ENCODE data around the gene IL1F10. TPM values are rescaled to one million over a fixed set of nuclear protein-coding genes. Genes with fewer than 3 reads are reported as not detected.

IL1F10 gene
- total and polyA plus RNA-seq, 12 donors = not detected

DNA sequence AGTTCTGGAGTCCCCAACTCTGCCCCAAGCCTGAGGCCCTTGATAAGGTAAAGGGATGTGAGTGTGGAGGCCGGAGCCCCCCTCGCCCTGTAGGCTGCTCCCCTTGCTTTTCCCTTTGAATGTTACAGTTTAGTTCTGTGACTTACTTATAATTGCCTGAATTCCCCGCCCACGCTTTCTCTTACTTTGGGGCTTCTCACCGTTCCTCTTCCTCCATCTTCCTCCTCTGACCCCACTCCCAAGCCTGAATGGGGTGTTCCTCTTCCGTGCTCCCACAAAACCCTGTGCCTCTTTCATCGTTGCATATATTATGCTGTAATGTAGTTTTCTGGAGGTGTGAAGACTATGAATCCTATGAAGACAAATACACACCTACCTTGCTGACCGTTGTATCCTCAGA lies 44.7 kb downstream of the IL1F10 start:
- H3K9me3 ChIP-seq = no peaks in the 10 kb centered on the region
- 85 to 86% methylated on average over 8 of the region's 8 CpGs for WGBS, 2 donors
- intact Hi-C loops (cut with DNase I) = no loop called here
- peaks cover 0 to 35% (median 0%) of the 10 kb centered on the region in 9 donors for H3K4me1 ChIP-seq
- H3K36me3 ChIP-seq = no peaks in the 10 kb centered on the region
- DNase-seq (no peak), ATAC-seq (no peak)
- H3K27me3 ChIP-seq = peaks cover 0 to 27% (median 17%) of the 10 kb centered on the region in 7 donors
- no peak overlapping the region for H3K4me3 ChIP-seq
- TF ChIP-seq, protein P1, sequence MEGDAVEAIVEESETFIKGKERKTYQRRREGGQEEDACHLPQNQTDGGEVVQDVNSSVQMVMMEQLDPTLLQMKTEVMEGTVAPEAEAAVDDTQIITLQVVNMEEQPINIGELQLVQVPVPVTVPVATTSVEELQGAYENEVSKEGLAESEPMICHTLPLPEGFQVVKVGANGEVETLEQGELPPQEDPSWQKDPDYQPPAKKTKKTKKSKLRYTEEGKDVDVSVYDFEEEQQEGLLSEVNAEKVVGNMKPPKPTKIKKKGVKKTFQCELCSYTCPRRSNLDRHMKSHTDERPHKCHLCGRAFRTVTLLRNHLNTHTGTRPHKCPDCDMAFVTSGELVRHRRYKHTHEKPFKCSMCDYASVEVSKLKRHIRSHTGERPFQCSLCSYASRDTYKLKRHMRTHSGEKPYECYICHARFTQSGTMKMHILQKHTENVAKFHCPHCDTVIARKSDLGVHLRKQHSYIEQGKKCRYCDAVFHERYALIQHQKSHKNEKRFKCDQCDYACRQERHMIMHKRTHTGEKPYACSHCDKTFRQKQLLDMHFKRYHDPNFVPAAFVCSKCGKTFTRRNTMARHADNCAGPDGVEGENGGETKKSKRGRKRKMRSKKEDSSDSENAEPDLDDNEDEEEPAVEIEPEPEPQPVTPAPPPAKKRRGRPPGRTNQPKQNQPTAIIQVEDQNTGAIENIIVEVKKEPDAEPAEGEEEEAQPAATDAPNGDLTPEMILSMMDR (IDR thresholded peaks at IDR 0.05) = no peak
- no peak overlapping the region for H3K27ac ChIP-seq

DNA sequence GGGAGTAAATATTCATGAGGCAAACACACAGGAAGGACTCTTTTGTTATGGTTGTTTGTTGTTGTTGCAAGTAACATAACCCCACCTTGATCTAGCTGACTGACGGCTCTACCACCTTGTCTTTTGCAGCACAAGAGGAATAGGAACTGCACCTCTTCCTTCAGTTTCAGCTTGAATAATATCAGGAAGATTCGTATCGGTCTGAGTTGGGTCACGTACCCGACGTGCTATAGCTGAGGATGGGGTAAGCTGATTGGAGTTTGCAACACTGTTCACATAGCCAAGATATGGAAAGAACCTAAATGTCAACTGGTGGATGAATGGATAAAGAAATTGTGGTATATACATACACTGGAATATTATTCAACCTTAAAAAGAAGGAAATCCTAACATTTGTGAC lies 45.1 kb downstream of the IL1F10 start:
- ATAC-seq (no peak), DNase-seq (no peak)
- H3K4me3 ChIP-seq = no peak overlapping the region
- 79 to 86% methylated on average over 6 of the region's 6 CpGs for WGBS, 2 donors
- no peak overlapping the region for H3K27ac ChIP-seq
- H3K4me1 ChIP-seq = peaks cover 0 to 35% (median 0%) of the 10 kb centered on the region in 9 donors
- TF ChIP-seq, protein P1 (IDR thresholded peaks at IDR 0.05) = no peak
- intact Hi-C loops (cut with DNase I) = no loop called here
- H3K9me3 ChIP-seq = no peaks in the 10 kb centered on the region
- H3K27me3 ChIP-seq = peaks cover 0 to 23% (median 13%) of the 10 kb centered on the region in 7 donors
- no peaks in the 10 kb centered on the region for H3K36me3 ChIP-seq

DNA sequence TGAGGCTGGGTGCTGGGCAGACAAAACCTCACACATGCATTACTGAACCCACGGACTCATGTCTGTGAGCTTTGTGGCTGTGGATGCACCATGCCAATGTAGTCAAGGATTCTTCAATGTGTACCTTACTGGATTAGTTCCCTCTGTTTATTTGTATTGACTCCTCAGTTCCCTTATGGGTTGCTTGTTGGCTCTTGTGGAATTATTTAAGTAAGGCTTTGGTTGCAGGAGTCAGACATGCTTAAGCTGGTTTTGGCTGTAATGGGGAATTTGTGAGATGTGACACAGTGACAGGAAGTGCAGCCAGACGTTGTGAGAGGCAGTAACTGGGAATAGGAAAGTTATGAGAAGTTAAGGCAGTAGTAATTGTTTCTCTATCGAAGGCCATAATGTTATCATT lies 46.0 kb downstream of the IL1F10 start:
- no peak for ATAC-seq
- DNase-seq = no peak
- intact Hi-C loops (cut with DNase I) = no loop called here
- WGBS, 2 donors = 59 to 62% methylated on average over 3 of the region's 3 CpGs
- H3K9me3 ChIP-seq = no peaks in the 10 kb centered on the region
- no peak overlapping the region for H3K4me3 ChIP-seq
- TF ChIP-seq, protein P1 (IDR thresholded peaks at IDR 0.05) = no peak
- no peak overlapping the region for H3K27ac ChIP-seq
- H3K36me3 ChIP-seq = no peaks in the 10 kb centered on the region
- H3K4me1 ChIP-seq = peaks cover 0 to 35% (median 0%) of the 10 kb centered on the region in 9 donors
- peaks cover 0 to 19% (median 6%) of the 10 kb centered on the region in 7 donors for H3K27me3 ChIP-seq

DNA sequence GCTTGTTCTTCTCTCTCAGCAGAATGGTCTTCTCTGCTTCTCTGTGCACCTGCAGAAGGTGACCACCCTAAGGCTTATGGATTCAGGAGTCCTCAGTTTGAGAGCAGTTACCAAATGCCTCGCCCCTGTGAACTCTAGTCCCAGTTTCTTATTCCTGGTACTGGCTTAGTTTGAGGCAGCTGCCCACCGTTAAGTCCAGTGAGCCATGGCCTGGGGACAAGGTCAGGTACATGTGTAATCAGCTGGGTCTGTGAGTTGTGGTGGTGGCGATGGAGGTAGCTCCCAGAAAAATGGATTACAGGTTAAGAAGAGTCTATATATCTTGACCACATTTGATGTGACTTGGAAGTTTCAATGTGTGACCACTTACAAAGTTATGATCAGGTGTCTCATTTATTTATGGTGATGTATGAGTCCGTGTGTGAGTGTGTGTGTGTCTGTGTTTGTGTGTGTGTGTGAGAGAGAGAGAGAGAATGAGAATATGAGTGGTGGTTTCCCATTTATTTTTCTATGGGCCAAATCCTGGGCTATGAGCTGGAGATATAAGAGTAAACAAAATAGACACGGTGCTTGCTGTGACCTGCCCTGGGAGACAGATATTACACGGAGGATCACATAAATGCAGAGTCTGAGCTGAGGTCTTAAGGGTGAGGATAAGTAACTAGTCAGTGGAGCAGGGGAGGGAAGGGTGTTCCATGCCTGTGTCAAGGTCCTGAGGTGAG lies 46.6 kb downstream of the IL1F10 start:
- peaks cover 0 to 35% (median 0%) of the 10 kb centered on the region in 9 donors for H3K4me1 ChIP-seq
- TF ChIP-seq, protein P1 (IDR thresholded peaks at IDR 0.05) = no peak

More for the DNA sequence above, 46.6 kb downstream of the IL1F10 start:
- Histone ChIP-seq H3K27ac (no peak overlapping the region), H3K9me3 (no peaks in the 10 kb centered on the region), H3K36me3 (no peaks in the 10 kb centered on the region), H3K4me3 (no peak overlapping the region), H3K27me3 (peaks cover 0 to 14% (median 5%) of the 10 kb centered on the region in 7 donors)
- DNase-seq (no peak), ATAC-seq (no peak)
- 81 to 82% methylated on average over 6 of the region's 6 CpGs for WGBS, 2 donors
- intact Hi-C loops (cut with DNase I) = no loop called here

Data from heart right ventricle (tissue), 16 donors.